Heart left ventricle (tissue), 13 donors: Measurements from ENCODE around the gene DCAF4.

ENCODE experiments used
- CTCF ChIP-seq, 12 donors: fragments of 200-600 bp; sonication (generic) in 4 of 12; IDR thresholded peaks; one replicate each; pipeline versions ENCODE4 v1.5.0 to v1.8.0; 2018 to 2022; ENCODE audit warnings: antibody characterized with exemption in 12 of 12, mild to moderate bottlenecking in 5 of 12
- POLR2A ChIP-seq, 2 donors: fragments of 450-650 bp; IDR thresholded peaks; one replicate each; pipeline ENCODE4 v1.6.1; 2017; ENCODE audit warnings: antibody characterized with exemption in 2 of 2, mild to moderate bottlenecking in 2 of 2, moderate library complexity in 2 of 2
- donor health status: ischemic (EF 13 %, LVEDD 7.1; RV severe dilation, severe dysfunction).
- donor health status: DM: no; HTN: yes; CAD: no.
- donor health status: DM: no; HTN: no; CAD: no.
- donor health status: ischemic (EF 25% LVEDD 6.9; RV normal size, moderate dysfunction).
- donor health status: ischemic (EF 25% LVEDD 5.7; RV mildly dilated, moderate dysfunction).
- donor health status: ischemic (EF 35%, LVEDD 5.7; RV mildly dilated, moderate dysfunction).
- donor health status: nonischemic (EF 11% LVEDD 7.7; RV severe dilation, severe dysfunction).
- donor health status: DM: yes; HTN: yes; CAD: no.
- donor health status: PGD.
- donor health status: ischemic (EF 29% LVEDD 5.4; RV normal size, mild dysfunction).
- donor health status: nonischemic (EF 23%, LVEDD 6.1; RV moderate dilation, normal function).

- TF ChIP-seq POLR2A (IDR thresholded peaks at IDR 0.05) (peak in 1 of 2 donors; percentile 21), CTCF (IDR thresholded peaks at IDR 0.05) (no peak)
These were observed 33.2 kb upstream of the DCAF4 start for GRCh38 chr14:72892879-72893635.
